Measurements from ENCODE around the gene CKS2.

CKS2 gene

DNA sequence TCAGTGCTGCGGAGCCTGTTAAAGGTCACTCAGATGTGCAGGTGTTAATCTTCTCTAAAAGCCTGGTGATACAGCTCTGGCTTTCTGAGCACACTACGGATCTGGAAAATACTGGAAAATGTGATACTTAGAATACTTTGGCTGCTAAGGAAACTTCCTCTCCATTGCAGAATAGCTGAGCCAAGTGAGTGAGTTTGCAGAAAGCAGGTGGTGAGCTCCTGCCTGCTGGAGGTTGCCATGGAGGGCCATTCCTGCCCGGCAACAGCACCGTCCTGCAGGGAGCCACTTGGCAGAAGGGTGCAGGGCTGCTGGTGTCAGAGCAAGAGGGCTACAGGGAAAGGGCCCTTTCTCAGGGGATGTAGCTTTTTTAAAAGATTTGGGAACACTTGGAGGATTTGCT lies 48.0 kb downstream of the CKS2 start:
- H3K27ac ChIP-seq = no peak overlapping the region
- ChIA-PET CTCF (no interaction called here), POLR2A (ENCODE audit: low non-redundant PET) (interaction anchor here (0.6 kb wide), 1 partner anchor 12 kb away, joined by 9 read pairs; no protein-coding TSS in a partner anchor)
- no peak for TF ChIP-seq CTCF (conservative IDR thresholded peaks at IDR 0.05; ENCODE audit: low read depth)
- DNase-seq (ENCODE audit: low spot score) = no peak

DNA sequence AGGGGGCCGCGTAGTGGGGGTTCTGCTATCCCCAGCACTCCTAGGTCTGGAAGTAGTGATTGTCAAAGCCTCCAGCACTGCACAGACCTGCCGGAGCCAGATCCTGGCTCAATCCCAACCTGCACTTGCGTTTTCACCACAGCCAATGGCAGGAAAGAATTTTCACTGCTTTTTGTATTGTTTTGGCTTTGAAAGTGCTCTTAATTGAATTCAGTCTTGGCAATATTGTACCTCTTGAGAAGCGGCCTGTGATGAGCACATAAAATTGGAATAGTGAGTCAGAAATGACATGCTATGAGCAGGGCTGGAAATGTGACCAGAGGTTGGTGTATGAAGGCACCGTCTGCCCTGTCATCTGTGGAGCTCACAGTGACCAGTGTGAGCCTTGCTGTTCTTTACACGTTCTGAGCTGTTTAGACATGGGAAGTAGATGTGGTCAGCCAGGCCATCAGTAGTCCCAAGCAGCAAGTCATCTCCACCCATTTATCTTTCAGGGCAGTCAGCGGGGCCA lies 48.8 kb downstream of the CKS2 start:
- no peak for TF ChIP-seq CTCF (conservative IDR thresholded peaks at IDR 0.05; ENCODE audit: low read depth)
- H3K27ac ChIP-seq = no peak overlapping the region
- CTCF ChIA-PET = interaction anchor here (0.9 kb wide), 1 partner anchor 189 kb away, joined by 3 read pairs; no protein-coding TSS in a partner anchor
- no peak for DNase-seq (ENCODE audit: low spot score)
- POLR2A ChIA-PET (ENCODE audit: low non-redundant PET) = no interaction called here

DNA sequence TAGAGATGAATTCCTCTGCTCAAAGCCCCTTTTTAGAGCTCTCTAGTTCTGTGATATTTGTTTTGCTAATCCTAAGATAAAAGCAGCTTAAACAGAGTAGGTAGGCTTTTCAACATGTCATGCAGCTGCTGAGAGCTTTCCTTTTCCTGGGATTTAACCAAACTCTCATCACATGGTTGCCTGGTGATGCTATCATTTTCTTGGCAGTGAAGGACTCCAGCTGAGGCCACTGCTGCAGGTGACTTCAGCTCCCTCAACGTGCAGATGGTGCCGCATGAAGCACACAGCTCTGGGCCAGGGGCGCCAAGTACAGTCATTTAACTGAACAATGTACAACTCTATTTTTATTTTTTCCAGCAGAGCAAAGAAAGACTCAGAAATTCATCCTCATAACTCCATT lies 49.5 kb downstream of the CKS2 start:
- TF ChIP-seq CTCF (conservative IDR thresholded peaks at IDR 0.05; ENCODE audit: low read depth) = no peak
- H3K27ac ChIP-seq = no peak overlapping the region
- ChIA-PET CTCF (interaction anchor here (0.9 kb wide), 1 partner anchor 189 kb away, joined by 3 read pairs; no protein-coding TSS in a partner anchor), POLR2A (ENCODE audit: low non-redundant PET) (no interaction called here)
- no peak for DNase-seq (ENCODE audit: low spot score)

- no peak for DNase-seq (ENCODE audit: low spot score)
- ChIA-PET POLR2A (ENCODE audit: low non-redundant PET) (no interaction called here), CTCF (interaction anchor here (0.7 kb wide), 1 partner anchor 606 kb away, joined by 5 read pairs; no protein-coding TSS in a partner anchor)
- TF ChIP-seq CTCF (conservative IDR thresholded peaks at IDR 0.05; ENCODE audit: low read depth) = no peak
- H3K27ac ChIP-seq = no peak overlapping the region
These were observed 50.0 kb downstream of the CKS2 start for GRCh38 chr9:89361031-89361430.

DNA sequence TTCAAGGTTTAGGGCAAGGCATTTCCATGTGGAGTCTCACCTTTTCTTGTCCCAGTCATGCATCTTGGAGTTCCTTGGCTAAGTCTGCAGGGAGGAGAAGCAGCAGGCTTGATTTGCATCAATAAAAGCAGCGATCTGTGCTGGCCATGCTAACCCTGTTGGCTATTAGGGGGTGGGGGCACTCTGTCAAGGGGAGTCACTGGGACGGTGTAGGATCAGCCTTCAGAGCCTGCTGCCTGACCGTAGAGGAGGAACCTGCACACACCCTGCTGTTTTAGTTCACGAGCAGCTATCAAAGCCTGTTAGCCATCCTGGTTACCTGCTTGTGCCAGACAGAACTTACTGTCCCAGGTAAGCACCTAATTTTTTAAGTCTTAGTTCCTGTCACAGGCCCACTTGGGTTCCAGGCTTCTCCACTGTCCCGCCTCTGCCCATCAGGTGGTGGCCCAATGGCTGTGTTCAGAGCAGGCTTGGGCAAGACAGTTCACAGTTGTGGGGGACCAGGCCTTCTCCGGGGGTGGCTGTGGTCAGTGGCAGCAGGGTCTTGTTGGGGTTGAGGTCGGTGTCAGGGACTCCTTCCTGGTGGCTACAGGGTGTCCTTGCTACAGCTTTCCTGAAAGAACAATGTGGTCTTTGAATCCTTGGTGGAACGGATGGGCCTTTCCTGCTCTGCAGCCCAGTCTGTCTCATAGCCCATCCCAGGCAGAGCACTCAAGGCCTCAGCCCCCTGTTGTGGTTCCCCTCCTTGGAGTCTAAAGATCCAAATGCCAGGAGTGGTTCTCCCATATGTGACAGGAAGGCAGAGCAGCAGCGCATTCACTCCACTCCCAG lies 51.0 kb downstream of the CKS2 start:
- POLR2A ChIA-PET (ENCODE audit: low non-redundant PET) = no interaction called here
- no peak for TF ChIP-seq CTCF (conservative IDR thresholded peaks at IDR 0.05; ENCODE audit: low read depth)
- DNase-seq (ENCODE audit: low spot score) = no peak
- H3K27ac ChIP-seq = peak overlapping the region; percentile 10; the same call in 1 of the 2 replicates
- CTCF ChIA-PET = interaction anchor here (0.7 kb wide), 1 partner anchor 605 kb away, joined by 5 read pairs; no protein-coding TSS in a partner anchor

GRCh38 chr9:89362647-89363310 lies 51.8 kb downstream of the CKS2 start:
- ChIA-PET CTCF (interaction anchor here (1.0 kb wide), 1 partner anchor 12 kb away, joined by 3 read pairs; no protein-coding TSS in a partner anchor), POLR2A (ENCODE audit: low non-redundant PET) (no interaction called here)
- TF ChIP-seq CTCF (conservative IDR thresholded peaks at IDR 0.05; ENCODE audit: low read depth) = no peak
- DNase-seq (ENCODE audit: low spot score) = no peak
- H3K27ac ChIP-seq = peak overlapping the region; percentile 10; the same call in 1 of the 2 replicates

All from RWPE1 (cell line).